DMS114 treated with DMSO at 0.1 percent for 48 hours (cell line): ENCODE measurements around the gene LRBA.
"Not testable (repeated sequence)": the region's sequence is repeated elsewhere in the genome, so short reads cannot be mapped to it uniquely, and the experiment has no call there.

ENCODE experiments used
- DNase-seq: peaks from one replicate; lab custom pipeline; 2025; ENCODE audit not compliant: unreplicated experiment; lab: John Stamatoyannopoulos, UW

Gene LRBA

GRCh38 chr4:150743564-150744342 is 271.3 kb downstream of the LRBA start:
- no peak for DNase-seq

- DNase-seq, result not testable (repeated sequence)
Measured at GRCh38 chr4:150742930-150743329, 272.2 kb downstream of the LRBA start.

- no peak for DNase-seq
Measured at GRCh38 chr4:150739591-150739990, 275.5 kb downstream of the LRBA start.

- DNase-seq, result no peak
Measured at GRCh38 chr4:150725957-150726523, 289.0 kb downstream of the LRBA start.

GRCh38 chr4:150723727-150724411 is 291.2 kb downstream of the LRBA start:
- no peak for DNase-seq

- DNase-seq, result no peak
Measured at GRCh38 chr4:150722908-150723362, 292.1 kb downstream of the LRBA start.

GRCh38 chr4:150720973-150721518 is 294.0 kb downstream of the LRBA start:
- no peak for DNase-seq

GRCh38 chr4:150717952-150718351 is 297.1 kb downstream of the LRBA start:
- DNase-seq, result no peak

GRCh38 chr4:150714462-150715438 is 300.3 kb downstream of the LRBA start:
- DNase-seq, result no peak

GRCh38 chr4:150713251-150713650 is 301.8 kb downstream of the LRBA start:
- DNase-seq, result no peak

GRCh38 chr4:150710770-150711375 is 304.2 kb downstream of the LRBA start:
- no peak for DNase-seq

GRCh38 chr4:150708004-150708403 is 307.1 kb downstream of the LRBA start:
- no peak for DNase-seq

- no peak for DNase-seq
Measured at GRCh38 chr4:150699599-150699998, 315.5 kb downstream of the LRBA start.

- no peak for DNase-seq
Measured at GRCh38 chr4:150695162-150695561, 319.9 kb downstream of the LRBA start.

GRCh38 chr4:150694438-150694837 is 320.6 kb downstream of the LRBA start:
- no peak for DNase-seq

GRCh38 chr4:150683775-150684350 is 331.2 kb downstream of the LRBA start:
- DNase-seq, result no peak

GRCh38 chr4:150682126-150682525 is 333.0 kb downstream of the LRBA start:
- no peak for DNase-seq

- no peak for DNase-seq
Measured at GRCh38 chr4:150681063-150681462, 334.0 kb downstream of the LRBA start.

GRCh38 chr4:150680651-150681050 is 334.4 kb downstream of the LRBA start:
- no peak for DNase-seq
